Measurements from ENCODE around the gene FNBP1. TPM values are rescaled to one million over a fixed set of nuclear protein-coding genes. Genes with fewer than 3 reads are reported as not detected.

FNBP1 gene
- polyA plus RNA-seq, 1 of the 3 experiments (the other 2 are of a cell fraction) = 11.0 TPM

DNA sequence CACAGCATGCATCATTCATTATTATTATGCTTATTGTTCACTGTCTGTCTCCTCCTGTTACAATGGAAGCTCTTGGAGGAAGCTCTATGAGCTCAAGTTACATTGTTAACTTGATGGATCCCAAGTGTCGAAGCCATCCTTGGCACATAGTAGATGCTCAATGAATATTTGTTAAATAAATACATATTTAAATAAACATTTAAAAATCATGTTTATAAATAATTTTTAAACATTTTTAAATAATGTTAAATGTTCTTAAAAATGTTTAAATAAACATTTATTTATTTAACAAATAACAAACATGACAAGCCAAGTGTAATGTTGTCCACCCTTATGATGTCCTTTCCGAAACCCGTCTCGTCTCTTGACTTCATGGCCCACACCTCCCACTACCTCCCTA lies 138.3 kb downstream of the FNBP1 start:
- Histone ChIP-seq H3K4me2 (no peak overlapping the region), H3K9me3 (no peaks in the 10 kb centered on the region), H3K4me3 (ENCODE audit: low read depth in 2 of 2, low read length in 1 of 2) (no peak overlapping the region), H3K27me3 (ENCODE audit: insufficient read depth) (no peaks in the 10 kb centered on the region), H3K9ac (no peak overlapping the region), H2AFZ (ENCODE audit: low read depth) (no peak overlapping the region), H3K79me2 (ENCODE audit: insufficient read depth) (no peaks in the 10 kb centered on the region), H3K4me1 (ENCODE audit: control insufficient read depth in 1 of 2, insufficient read depth in 2 of 2, low read depth in 1 of 2, low read length in 1 of 2) (peaks cover 0 to under 1% of the 10 kb centered on the region in 2 experiments; a peak in 1 of 4 replicates), H3K9me2 (no peaks in the 10 kb centered on the region), H3F3A (replicated peaks; ENCODE audit: insufficient read depth) (no peaks in the 10 kb centered on the region), H3K27ac (ENCODE audit: low read depth in 2 of 2, low read length in 1 of 2) (no peak overlapping the region), H3K36me3 (replicated peaks in 1 of 2; ENCODE audit: control insufficient read depth in 1 of 2, insufficient read depth in 2 of 2, low read length in 1 of 2) (peaks cover 17 to 18% of the 10 kb centered on the region in 2 experiments), H4K20me1 (ENCODE audit: insufficient read depth) (no peaks in the 10 kb centered on the region)
- no peak for DNase-seq
- 98% methylated on average over 4 of the region's 4 CpGs for WGBS (ENCODE audit: low lambda C conversion rate)
- ChIA-PET CTCF (interaction anchor here (0.6 to 3.2 kb wide), 2 partner anchors 18 to 130 kb away, joined by 3 to 7 read pairs; no protein-coding TSS in a partner anchor), POLR2A (no interaction called here)
- TF ChIP-seq, protein P1, sequence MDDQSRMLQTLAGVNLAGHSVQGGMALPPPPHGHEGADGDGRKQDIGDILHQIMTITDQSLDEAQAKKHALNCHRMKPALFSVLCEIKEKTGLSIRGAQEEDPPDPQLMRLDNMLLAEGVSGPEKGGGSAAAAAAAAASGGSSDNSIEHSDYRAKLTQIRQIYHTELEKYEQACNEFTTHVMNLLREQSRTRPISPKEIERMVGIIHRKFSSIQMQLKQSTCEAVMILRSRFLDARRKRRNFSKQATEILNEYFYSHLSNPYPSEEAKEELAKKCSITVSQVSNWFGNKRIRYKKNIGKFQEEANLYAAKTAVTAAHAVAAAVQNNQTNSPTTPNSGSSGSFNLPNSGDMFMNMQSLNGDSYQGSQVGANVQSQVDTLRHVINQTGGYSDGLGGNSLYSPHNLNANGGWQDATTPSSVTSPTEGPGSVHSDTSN (IDR thresholded peaks at IDR 0.05) = no peak
- no peak for TF ChIP-seq ELF1 (IDR thresholded peaks at IDR 0.05)
- TF ChIP-seq RFX5 (IDR thresholded peaks at IDR 0.05; ENCODE audit: low read length) = no peak
- no peak for TF ChIP-seq GATA2 (CRISPR knock-in tag; IDR thresholded peaks at IDR 0.05)
- TF ChIP-seq CTCF (IDR thresholded peaks at IDR 0.05) = no peak
- no peak for TF ChIP-seq TCF12 (IDR thresholded peaks at IDR 0.05)
- TF ChIP-seq RXRA (IDR thresholded peaks at IDR 0.05; ENCODE audit: borderline replicate concordance, low read depth) = no peak
- no peak for TF ChIP-seq YY1 (IDR thresholded peaks at IDR 0.05; ENCODE audit: low read depth)
- no peak for TF ChIP-seq RAD21 (IDR thresholded peaks at IDR 0.05; ENCODE audit: low read length)
- no peak for TF ChIP-seq NRF1 (IDR thresholded peaks at IDR 0.05; ENCODE audit: low read depth, low read length)
- TF ChIP-seq, protein P2, sequence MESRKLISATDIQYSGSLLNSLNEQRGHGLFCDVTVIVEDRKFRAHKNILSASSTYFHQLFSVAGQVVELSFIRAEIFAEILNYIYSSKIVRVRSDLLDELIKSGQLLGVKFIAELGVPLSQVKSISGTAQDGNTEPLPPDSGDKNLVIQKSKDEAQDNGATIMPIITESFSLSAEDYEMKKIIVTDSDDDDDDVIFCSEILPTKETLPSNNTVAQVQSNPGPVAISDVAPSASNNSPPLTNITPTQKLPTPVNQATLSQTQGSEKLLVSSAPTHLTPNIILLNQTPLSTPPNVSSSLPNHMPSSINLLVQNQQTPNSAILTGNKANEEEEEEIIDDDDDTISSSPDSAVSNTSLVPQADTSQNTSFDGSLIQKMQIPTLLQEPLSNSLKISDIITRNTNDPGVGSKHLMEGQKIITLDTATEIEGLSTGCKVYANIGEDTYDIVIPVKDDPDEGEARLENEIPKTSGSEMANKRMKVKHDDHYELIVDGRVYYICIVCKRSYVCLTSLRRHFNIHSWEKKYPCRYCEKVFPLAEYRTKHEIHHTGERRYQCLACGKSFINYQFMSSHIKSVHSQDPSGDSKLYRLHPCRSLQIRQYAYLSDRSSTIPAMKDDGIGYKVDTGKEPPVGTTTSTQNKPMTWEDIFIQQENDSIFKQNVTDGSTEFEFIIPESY (IDR thresholded peaks at IDR 0.05; ENCODE audit: borderline replicate concordance, low read depth) = no peak
- no peak for TF ChIP-seq FOXM1 (IDR thresholded peaks at IDR 0.05; ENCODE audit: low read depth)
- TF ChIP-seq MEF2A (IDR thresholded peaks at IDR 0.05; ENCODE audit: borderline replicate concordance, low read depth) = no peak
- TF ChIP-seq USF2 (IDR thresholded peaks at IDR 0.05; ENCODE audit: borderline replicate concordance, low read depth, low read length) = no peak
